ENCODE data around the gene DGCR6.

- no peak for TF ChIP-seq POLR2A (IDR thresholded peaks at IDR 0.05)
- TF ChIP-seq CTCF (IDR thresholded peaks at IDR 0.05): no peak
- no peak for TF ChIP-seq EP300 (IDR thresholded peaks at IDR 0.05)
These were observed 19.4 kb downstream of the DGCR6 start for GRCh38 chr22:18925368-18926064.
